Breast epithelium (tissue), 3 donors: ENCODE results near the gene WAC.

ENCODE experiments used
- POLR2A ChIP-seq: fragments of 450-650 bp; IDR thresholded peaks from one replicate; pipeline ENCODE4 v1.6.1; 2016; ENCODE audit warnings: antibody characterized with exemption, mild to moderate bottlenecking, moderate library complexity
- POLR2AphosphoS5 ChIP-seq, 3 donors: sonication (generic); formaldehyde crosslinking; IDR thresholded peaks; one replicate each; pipeline ENCODE4 v1.6.1; 2017; ENCODE audit warnings: antibody characterized with exemption in 3 of 3
- TF ChIP-seq, protein P1 (sequence below), 3 donors: fragments of 450-650 bp; IDR thresholded peaks; one replicate each; pipeline ENCODE4 v1.5.1; 2016 to 2017; ENCODE audit warnings: antibody characterized with exemption in 3 of 3, mild to moderate bottlenecking in 3 of 3, moderate library complexity in 3 of 3

DNA sequence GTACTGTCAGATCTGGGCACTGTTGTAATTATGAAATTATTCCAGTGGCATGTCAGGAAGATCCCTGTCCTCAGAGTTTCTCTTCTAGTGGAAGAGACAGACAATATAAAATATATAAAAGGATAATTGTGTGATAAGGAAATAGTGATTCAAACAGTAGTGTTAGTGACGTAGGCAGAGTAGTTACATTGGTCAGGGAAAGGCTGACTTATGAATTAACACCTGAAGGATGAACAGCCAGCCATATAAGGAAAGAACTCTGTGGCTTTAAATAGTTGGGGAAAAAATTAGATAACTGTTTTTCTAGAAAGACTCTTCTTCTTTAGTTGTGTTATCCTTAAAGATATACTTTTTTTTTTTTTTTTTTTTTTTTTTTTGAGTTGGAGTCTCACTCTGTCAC is 37.7 kb downstream of the WAC start:
- TF ChIP-seq POLR2A: no peak
- TF ChIP-seq POLR2AphosphoS5 (IDR thresholded peaks at IDR 0.05): no peak
- TF ChIP-seq, protein P1, sequence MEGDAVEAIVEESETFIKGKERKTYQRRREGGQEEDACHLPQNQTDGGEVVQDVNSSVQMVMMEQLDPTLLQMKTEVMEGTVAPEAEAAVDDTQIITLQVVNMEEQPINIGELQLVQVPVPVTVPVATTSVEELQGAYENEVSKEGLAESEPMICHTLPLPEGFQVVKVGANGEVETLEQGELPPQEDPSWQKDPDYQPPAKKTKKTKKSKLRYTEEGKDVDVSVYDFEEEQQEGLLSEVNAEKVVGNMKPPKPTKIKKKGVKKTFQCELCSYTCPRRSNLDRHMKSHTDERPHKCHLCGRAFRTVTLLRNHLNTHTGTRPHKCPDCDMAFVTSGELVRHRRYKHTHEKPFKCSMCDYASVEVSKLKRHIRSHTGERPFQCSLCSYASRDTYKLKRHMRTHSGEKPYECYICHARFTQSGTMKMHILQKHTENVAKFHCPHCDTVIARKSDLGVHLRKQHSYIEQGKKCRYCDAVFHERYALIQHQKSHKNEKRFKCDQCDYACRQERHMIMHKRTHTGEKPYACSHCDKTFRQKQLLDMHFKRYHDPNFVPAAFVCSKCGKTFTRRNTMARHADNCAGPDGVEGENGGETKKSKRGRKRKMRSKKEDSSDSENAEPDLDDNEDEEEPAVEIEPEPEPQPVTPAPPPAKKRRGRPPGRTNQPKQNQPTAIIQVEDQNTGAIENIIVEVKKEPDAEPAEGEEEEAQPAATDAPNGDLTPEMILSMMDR (IDR thresholded peaks at IDR 0.05): no peak
